ENCODE measurements around the gene RPL18.
"Not testable (repeated sequence)": the region's sequence is repeated elsewhere in the genome, so short reads cannot be mapped to it uniquely, and the experiment has no call there.

RPL18 gene

DNA sequence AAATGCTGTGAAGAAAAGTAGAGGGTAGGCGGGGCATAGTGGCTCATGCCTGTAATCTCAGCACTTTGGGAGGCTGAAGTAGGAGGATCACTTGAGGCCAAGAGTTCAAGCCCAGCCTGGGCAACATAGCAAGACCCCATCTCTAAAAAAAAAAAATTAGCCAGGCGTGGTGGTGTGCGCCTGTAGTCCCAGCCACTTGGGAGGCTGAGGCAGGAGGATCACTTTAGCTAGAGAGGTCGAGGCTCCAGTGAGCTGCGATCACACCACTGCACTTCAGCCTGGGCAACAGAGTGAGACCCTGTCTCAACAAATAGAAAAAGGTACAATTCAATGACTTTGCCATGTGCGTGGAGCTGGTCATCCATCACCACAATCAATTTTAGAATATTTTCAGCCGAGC is 41.1 kb downstream of the RPL18 start:
- not testable (repeated sequence) for ATAC-seq

DNA sequence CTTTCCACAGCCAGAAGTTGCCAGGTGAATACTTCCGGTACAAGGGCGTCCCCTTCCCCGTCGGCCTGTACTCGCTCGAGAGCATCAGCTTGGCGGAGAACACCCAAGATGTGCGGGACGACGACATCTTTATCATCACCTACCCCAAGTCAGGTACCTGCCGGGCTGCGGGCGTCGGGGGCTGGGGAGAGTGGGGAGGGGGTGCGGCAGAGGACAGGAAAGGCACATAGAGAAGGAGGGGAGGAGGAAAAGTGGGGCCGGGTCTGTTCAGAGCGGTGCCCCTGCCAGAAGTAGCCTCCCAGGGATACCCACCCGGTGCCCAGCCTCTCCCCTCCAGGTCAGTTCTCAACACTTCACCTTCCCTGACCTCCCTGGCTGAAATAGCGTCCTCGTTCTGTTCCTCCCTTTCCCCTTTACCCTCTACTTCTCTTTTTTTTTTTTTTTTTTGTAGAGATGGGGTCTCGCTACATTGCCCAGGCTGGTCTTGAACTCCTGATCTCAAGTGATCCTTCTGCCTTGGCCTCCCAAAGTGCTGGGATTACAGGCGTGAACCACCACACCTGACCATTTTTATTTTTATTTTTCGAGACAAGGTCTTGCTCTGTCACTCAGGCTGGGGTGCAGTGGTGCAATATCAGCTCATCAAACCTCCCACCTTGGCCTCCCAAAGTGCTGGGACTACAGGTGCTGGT is 42.9 kb downstream of the RPL18 start:
- ATAC-seq = no peak

DNA sequence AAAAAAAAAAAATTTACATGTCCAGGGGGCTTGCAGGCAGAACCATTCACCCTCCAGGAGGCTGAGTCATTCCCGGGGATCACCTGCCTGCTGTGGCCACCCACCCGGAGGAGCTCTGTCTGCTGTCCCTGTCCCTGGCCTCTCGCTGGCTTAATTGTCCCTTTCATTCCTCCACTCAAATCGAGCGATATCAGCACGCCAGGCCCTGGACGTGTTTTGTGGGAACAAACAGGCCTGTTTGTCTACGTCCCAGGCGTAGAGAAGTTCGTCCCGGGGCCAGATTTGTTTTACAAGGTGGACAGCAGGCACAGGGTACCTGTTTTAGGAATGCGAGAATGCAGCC is 45.8 kb downstream of the RPL18 start:
- no peak for ATAC-seq

DNA sequence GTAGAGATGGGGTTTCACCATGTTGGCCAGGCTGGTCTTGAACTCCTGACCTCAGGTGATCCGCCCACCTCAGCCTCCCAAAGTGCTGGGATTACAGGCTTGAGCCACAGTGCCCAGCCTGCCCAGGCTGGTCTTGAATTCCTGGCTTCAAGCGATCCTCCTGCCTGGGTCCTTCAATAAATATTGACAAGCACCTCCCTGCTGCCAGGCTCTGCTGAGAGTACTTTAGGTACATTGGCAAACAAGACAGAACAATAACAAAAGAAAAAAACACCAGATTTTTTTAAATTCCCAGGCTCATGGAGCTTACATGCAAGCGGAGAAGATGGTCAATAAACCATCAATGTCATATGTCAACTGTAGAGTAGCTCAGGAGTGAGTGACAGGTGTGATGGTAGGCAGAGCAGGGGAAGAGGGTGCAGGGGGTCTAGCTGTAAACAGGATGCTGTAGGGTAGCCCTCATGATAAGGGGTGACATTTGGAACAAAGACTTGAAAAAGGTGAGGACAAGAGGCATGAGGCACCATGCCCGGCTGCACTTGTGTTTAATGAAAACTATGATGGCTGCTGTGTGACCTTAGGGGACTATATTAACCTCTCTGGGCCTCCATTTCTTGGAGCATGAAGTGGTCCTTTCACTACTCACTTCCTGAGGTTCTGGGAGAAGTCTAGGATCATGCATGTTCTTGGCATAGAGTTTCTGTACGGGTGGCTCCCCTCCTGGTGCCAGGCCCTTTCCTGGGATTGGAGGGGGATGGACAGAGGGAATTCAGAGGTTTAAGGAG is 47.4 kb downstream of the RPL18 start:
- ATAC-seq = no peak

DNA sequence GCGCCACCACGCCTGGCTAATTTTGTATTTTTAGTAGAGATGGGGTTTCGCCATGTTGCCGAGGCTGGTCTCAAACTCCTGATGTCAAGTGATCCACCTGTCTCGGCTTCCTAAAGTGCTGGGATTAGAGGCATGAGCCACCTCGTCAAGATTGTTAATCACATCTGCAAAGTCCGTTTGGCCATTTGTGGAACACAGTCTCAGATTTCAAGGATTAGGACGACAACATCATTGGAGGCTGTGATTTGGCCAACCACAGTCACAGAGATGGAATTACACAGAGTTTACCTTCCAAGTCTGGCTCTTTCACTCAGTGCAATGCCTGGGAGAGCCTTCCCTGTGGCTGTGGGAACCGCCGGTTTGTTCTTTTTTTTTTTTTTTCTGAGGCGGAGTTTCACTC is 49.2 kb downstream of the RPL18 start:
- ATAC-seq = no peak

DNA sequence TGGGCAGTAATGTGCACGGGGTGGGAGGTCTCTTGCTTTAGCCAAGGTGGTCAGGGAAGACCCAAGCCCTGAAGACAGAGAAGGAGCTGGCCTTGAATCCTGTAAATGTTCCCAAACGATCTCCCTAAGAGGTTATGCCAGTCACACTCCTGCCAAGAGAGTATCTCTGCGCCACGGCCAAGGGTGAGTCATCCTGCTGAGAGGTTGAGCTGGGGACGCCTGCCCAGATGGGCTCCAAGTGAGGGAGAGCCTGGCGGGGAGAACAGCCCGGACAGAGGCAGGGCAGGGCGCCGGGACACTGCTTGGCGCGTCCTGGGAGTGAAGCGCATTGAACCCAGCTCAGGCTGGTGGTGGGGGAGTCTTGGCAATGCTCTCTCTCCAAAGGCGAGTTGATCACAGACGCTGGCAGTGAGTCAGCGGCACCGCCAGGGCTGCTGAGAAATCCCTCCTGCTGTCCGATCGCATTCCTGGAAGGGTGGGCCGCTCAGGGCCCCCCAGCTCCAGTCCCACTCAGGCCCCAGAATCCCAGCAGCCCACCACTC is 50.6 kb downstream of the RPL18 start:
- ATAC-seq = no peak
